ENCODE results near the gene TXNRD2. TPM values are rescaled to one million over a fixed set of nuclear protein-coding genes. Genes with fewer than 3 reads are reported as not detected.

The TXNRD2 gene
- total RNA-seq, 1 experiment from 2014 or later, result 25.8 TPM

DNA sequence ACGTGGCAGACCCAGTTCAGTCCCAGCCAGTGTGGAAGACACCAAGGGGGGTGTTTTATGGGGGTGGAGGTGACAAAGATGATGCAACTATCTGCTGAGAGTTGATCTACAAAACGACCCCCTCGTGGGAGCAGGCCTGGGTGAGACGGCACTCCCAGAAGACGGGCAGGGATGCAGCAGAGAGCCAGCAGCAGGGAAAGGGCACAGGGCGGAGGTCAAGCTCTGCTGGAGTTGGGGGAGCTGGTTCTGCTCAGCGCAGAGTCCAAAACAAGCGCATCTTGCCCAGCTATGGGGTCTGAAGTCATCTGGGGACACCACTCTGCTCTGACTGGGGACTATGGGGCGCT, 90.9 kb downstream of the TXNRD2 start:
- in situ Hi-C loops (cut with HindIII; ENCODE audit: low pct_unique_long_range_greater_than_20kb, low sequenced_read_pairs), result no loop called here
- DNase-seq (ENCODE audit: low read depth, low spot score), result no peak

GRCh38 chr22:19849835-19850762, 91.5 kb downstream of the TXNRD2 start:
- in situ Hi-C loops (cut with HindIII; ENCODE audit: low pct_unique_long_range_greater_than_20kb, low sequenced_read_pairs), result no loop called here
- DNase-seq (ENCODE audit: low read depth, low spot score), result no peak

DNA sequence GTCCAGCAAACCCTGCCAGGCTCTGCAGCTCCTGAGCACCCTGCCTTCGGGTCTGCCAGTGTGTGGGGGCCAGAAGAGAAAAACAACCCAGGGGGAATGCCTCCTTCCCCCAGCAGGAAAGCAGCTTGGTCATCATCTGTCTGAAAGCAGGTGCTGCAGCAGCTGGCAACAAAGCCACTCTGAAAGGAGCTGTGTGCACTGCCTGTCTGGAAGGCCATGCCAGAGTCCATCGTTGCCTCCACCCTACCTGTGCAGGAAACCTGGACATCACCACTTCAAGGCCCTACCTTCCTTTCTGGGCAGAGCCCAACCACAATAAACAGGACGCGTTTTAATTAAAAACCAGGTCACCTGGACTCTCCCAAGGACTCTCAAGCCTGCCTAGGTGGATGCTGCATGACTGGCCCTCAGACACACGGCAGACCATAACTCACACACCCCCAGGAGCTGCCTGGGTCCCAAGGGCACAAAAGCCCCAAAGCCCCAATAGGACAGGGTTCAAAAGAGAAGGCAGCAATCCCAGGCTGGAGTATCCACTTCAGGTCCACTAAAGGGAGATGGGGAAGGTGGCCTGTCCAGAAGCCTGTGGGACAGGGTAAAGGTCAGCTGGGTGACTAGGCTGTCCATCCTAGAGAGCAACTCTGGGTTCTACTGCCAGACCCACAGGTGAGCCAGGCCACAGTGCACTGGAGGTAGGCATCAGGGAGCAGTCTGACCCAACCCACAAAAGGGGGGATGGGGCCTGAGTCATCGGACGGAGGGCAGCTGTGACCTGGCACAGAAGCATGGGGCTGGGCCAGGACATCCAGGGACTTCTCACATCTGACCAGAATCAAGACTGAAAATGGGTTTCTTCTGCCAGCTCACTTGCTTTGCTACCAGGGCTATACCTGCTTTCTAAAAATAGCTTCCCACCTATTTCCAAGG, 93.1 kb downstream of the TXNRD2 start:
- DNase-seq (ENCODE audit: low read depth, low spot score), result no peak
- in situ Hi-C loops (cut with HindIII; ENCODE audit: low pct_unique_long_range_greater_than_20kb, low sequenced_read_pairs), result no loop called here

DNA sequence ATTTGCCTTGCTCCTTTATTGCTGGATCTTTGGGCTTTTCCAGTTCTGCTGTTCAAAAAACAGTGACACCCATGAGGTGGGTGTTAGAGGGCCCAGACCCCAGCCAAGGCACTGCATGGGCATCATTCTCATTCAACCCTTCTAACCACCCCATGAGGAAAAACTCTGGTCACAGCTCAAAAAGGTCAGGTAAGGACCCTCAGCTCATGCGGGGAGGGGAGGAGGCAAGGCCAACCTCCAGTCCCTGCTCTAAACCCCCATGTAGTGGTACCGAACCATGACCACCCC, 94.3 kb downstream of the TXNRD2 start:
- DNase-seq (ENCODE audit: low read depth, low spot score), result no peak
- in situ Hi-C loops (cut with HindIII; ENCODE audit: low pct_unique_long_range_greater_than_20kb, low sequenced_read_pairs), result no loop called here

DNA sequence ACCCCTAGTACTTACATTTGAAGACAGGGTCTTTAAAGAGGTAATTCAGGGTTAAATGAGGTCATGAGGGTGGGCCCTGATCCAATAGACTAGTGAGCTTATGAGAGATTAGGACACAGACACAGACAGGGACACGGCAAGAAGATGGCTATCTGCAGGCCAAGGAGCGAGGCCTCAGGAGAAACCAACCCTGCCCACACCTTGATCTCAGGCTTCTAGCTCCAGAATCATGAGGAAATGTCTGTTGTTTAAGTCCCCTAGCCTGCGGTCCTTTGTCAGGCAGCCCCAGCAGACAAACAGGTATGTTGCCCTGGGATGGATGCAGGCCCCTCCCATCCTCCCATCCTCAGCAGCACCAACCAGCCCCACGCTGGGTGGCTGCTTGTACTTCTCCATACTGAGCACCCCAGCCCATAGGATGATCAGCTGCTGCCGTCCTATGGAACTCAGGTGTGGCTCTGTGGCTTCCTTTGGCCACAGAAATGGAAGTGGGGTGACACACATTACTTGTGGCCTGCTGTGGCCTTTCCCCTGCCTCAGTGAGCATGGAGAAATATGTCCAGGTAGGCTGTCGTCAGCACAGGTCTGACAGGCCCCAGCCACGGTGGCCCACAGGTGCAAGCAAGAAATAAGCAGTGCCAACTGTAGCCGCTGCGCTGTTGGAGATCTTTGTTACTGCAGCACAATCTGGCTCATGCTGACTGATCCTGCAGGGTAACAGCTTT, 94.8 kb downstream of the TXNRD2 start:
- in situ Hi-C loops (cut with HindIII; ENCODE audit: low pct_unique_long_range_greater_than_20kb, low sequenced_read_pairs), result no loop called here
- no peak for DNase-seq (ENCODE audit: low read depth, low spot score)

GRCh38 chr22:19845054-19845722, 96.4 kb downstream of the TXNRD2 start:
- no peak for DNase-seq (ENCODE audit: low read depth, low spot score)
- in situ Hi-C loops (cut with HindIII; ENCODE audit: low pct_unique_long_range_greater_than_20kb, low sequenced_read_pairs), result no loop called here

- in situ Hi-C loops (cut with HindIII; ENCODE audit: low pct_unique_long_range_greater_than_20kb, low sequenced_read_pairs), result no loop called here
- peak; percentile 37 for DNase-seq (ENCODE audit: low read depth, low spot score)
Observed at GRCh38 chr22:19844377-19845053, 97.1 kb downstream of the TXNRD2 start.

DNA sequence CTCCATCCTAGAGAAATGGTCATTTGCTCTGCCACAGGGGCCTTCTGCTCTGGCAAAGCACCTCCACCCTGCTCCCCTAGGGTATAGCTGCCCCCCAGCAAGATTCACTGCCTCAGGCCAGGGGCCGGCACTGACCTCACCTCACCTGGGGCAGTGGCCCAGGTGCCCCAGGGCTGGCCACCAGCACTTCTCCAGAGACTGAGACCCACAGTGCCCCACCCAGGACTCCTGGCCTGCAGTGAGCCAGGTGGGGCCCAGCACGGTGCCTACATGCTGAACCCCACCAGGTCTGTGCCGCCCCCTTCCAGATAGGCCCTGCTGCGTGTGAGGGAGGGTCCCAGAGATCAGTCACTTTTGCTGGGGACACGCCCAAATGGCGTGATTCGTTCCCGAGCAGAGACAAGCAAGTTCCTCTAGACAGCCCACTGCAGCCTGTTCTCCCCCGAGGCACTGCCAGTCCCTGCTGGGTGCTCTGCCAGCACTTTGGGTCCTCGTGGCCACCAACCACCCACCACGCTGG, 97.7 kb downstream of the TXNRD2 start:
- in situ Hi-C loops (cut with HindIII; ENCODE audit: low pct_unique_long_range_greater_than_20kb, low sequenced_read_pairs), result no loop called here
- DNase-seq (ENCODE audit: low read depth, low spot score), result no peak

- in situ Hi-C loops (cut with HindIII; ENCODE audit: low pct_unique_long_range_greater_than_20kb, low sequenced_read_pairs), result no loop called here
- no peak for DNase-seq (ENCODE audit: low read depth, low spot score)
Observed at GRCh38 chr22:19843107-19843856, 98.3 kb downstream of the TXNRD2 start.

DNA sequence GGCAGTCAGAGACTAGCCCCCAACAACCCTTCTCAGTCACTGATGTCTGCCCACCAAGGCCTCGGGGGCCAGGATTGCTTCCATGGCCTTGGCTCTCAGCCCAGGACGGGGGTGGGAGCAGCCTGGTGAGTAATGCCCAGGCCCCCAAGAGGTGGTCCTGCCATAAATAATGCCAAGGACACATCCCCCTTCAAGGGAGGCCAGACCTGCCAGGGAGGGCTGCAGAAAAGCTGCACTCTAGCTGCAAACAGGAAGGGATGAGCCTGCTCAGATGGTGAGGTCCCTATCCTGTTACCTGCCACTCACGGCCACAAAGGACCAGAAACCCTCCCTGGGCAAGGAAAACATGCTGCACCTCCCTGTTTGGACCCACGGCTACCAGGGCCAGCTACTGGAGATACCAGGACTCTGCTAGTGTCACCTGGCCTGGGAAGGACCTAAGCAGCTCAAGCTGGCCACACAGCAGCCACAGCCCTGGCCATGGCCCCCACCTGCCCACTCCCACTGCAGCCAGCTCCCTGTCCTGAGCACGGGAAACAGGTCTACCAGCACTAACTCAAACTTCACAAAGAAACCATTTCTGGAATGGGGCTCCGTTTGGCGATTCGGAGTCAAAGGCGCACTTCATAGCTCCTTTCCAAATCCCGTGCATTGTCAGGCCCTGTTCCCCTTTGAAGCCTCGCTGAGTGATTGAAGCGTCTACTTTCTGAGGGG, 99.1 kb downstream of the TXNRD2 start:
- in situ Hi-C loops (cut with HindIII; ENCODE audit: low pct_unique_long_range_greater_than_20kb, low sequenced_read_pairs), result no loop called here
- no peak for DNase-seq (ENCODE audit: low read depth, low spot score)

DNA sequence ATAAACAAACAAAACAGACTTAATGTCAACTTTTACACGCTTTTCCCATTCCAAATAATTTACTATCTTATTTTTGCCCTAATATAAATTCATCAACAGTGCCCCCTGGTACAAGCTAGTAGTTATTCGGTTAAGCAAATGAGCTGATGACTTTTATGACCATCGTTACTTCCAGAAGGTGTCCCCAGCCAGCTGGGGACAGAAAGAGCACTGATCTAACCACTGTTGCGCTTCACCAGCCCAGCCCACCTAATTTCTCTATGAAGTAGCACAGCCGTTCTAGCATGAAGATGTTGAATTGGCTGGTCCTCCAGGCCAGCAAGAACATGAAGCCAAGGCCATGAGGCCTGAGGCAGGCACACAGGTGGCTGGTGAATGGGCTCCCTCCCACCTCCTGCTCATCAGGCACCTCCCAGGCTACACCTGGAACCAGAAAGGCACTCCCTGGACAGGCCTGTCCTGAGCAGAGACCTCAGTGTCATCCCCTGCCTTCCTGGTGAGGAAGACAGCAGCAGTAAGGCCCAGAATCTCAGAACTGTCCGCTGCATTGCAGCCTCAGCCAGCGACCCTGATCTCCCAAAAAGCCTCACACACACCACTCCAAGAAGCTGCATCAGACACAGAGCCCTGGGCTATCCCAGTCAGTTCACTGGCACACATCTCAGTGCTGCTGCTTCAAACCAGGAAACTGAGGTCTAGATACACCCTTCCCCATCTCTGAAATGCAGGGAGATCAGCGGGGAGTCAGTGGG, 99.8 kb downstream of the TXNRD2 start:
- DNase-seq (ENCODE audit: low read depth, low spot score), result no peak
- in situ Hi-C loops (cut with HindIII; ENCODE audit: low pct_unique_long_range_greater_than_20kb, low sequenced_read_pairs), result no loop called here

DNA sequence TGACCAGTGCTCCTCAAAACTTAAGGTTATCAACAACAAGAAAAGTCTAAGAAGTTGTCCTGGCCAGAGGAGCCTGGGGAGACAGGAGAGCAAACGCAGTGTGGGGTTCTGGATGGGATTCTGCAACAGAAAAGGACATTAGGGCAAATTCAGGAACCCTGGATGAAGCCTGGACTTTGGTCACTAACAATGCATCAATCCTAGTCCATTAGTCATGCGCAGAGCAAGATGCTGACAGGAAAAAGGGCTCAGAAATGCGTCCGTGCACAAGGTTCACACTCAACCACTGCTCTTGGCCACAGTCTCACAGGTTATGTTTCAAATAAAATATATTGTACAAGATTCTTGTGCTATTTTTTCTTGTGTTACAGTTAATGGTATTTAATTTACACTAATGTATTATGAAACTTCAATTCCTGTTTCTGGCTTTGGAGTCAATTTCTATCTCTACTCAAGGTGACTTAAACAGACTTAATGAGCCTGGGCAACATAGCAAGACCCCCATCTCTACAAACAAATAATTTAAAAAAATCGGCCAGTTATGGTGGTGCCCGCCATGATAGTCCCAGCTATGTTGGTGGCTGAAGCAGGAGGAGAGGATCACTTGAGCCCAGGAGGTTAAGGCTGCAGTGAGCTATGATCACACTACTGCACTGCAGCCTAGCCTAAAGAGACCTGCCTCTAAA, 100.5 kb downstream of the TXNRD2 start:
- DNase-seq (ENCODE audit: low read depth, low spot score), result no peak
- in situ Hi-C loops (cut with HindIII; ENCODE audit: low pct_unique_long_range_greater_than_20kb, low sequenced_read_pairs), result no loop called here

DNA sequence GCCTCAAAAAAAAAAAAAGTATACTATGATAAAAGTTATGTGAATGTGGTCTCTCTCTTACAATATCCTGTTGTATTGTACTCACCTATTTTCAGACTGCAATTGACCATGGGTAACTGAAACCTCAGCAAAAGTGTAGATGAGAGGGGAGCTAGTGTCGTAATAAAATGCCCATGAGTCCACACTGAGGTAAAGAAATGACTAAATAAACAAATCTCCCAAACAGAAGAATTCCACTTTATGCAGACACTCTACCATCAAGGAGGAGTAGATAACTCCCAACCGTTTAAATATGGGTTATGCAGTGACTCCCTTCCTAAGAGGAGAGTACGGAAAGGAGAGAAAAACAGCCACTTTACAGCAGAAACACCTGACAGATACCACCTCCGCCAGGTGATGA, 101.6 kb downstream of the TXNRD2 start:
- no peak for DNase-seq (ENCODE audit: low read depth, low spot score)
- in situ Hi-C loops (cut with HindIII; ENCODE audit: low pct_unique_long_range_greater_than_20kb, low sequenced_read_pairs), result no loop called here

DNA sequence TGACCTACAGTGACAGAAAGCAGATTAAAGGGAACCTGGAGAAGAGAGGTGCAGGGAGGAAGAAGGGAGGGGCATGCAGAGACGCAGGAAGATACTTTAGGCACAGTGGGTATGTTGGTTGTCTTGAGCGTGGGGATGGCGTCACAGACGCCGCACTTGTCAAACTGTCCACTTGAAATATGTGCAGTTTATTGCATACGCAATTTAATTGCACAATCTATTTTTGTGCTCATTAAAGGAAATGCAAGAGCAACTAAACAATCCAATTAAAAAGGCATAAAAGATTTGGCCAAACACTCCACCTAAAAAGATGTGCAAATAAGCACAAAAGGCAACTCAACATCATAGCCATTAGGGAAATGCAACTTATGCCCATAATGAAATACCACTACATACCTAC, 103.7 kb downstream of the TXNRD2 start:
- in situ Hi-C loops (cut with HindIII; ENCODE audit: low pct_unique_long_range_greater_than_20kb, low sequenced_read_pairs), result loop anchor here (10.0 kb wide), 1 partner anchor 83 kb away; no protein-coding TSS in a partner anchor

GRCh38 chr22:19836512-19836911, 105.1 kb downstream of the TXNRD2 start:
- in situ Hi-C loops (cut with HindIII; ENCODE audit: low pct_unique_long_range_greater_than_20kb, low sequenced_read_pairs), result loop anchor here (10.0 kb wide), 1 partner anchor 82 kb away; no protein-coding TSS in a partner anchor

More for the DNA sequence above, 103.7 kb downstream of the TXNRD2 start:
- no peak for DNase-seq (ENCODE audit: low read depth, low spot score)

More at GRCh38 chr22:19836512-19836911, 105.1 kb downstream of the TXNRD2 start:
- no peak for DNase-seq (ENCODE audit: low read depth, low spot score)

Data from SK-MEL-5 (cell line).